Measurements from ENCODE around the gene MUC21. TPM values are rescaled to one million over a fixed set of nuclear protein-coding genes. Genes with fewer than 3 reads are reported as not detected.
"Not testable (repeated sequence)": the region's sequence is repeated elsewhere in the genome, so short reads cannot be mapped to it uniquely, and the experiment has no call there.

Gene MUC21
- total RNA-seq, 1 experiment from 2014 or later, result not detected

DNA sequence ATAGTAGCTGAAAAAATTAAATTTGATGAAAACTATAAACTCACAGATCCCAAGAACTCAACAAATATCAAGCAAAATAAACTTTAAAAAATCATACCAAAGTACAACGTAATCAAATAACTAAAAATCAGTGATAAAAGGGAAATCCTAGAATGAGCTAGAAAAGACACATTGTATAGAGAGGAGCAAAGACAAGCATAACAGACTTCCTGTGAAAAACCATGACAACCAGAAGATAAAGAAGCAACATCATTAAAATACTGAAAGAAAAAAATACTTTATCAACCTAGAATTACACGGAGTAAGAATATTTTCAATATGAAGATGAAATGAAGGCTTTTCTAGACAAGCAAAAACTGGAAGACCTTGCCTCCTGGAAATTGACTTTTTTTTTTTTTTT lies 36.5 kb downstream of the MUC21 start:
- no peak overlapping the region for H3K4me3 Mint-ChIP-seq (ENCODE audit: unreplicated experiment)

DNA sequence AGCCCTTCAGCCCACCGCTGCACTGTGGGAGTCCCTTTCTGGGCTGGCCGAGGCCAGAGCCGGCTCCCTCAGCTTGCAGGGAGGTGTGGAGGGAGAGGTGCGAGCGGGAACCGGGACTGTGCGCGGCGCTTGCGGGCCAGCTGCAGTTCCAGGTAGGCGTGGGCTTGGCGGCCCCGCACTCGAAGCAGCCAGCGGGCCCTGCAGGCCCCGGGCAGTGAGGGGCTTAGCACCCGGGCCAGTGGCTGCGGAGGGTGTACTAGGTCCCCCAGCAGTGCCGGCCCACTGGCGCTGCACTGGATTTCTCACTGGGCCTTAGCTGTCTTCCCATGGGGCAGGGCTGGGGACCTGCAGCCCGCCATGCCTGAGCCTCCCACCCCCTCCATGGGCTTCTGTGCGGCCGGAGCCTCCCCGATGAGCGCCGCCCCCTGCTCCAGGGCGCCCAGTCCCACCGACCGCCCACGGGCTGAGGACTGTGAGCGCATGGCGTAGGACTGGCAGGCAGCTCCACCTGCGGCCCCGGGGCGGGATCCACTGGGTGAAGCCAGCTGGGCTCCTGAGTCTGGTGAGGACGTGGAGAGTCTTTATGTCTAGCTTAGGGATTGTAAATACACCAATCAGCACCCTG lies 37.2 kb downstream of the MUC21 start:
- H3K4me1 ChIP-seq; BruUV-seq (replicated peaks); H3K4me3 ChIP-seq (ENCODE audit: low read depth, low read length); H3K27me3 ChIP-seq (replicated peaks; ENCODE audit: control insufficient read depth, insufficient read depth, low read length); H3K27ac Mint-ChIP-seq (ENCODE audit: unreplicated experiment); H3K4me1 Mint-ChIP-seq (ENCODE audit: low read depth, unreplicated experiment); H3K9me3 ChIP-seq; H3K27me3 Mint-ChIP-seq (ENCODE audit: insufficient read depth, unreplicated experiment); CTCF ChIA-PET; DNase-seq; H3K36me3 Mint-ChIP-seq (ENCODE audit: insufficient read depth, unreplicated experiment); intact Hi-C loops (cut with micrococcal nuclease; ENCODE audit: unreplicated experiment); POLR2A ChIA-PET; H3K36me3 ChIP-seq (ENCODE audit: control insufficient read depth, insufficient read depth, low read length); H3K4me3 Mint-ChIP-seq (ENCODE audit: unreplicated experiment): not testable (repeated sequence)
- peaks cover 23% of the 10 kb centered on the region for H3K9me3 Mint-ChIP-seq (ENCODE audit: unreplicated experiment)

More for the DNA sequence above, 36.5 kb downstream of the MUC21 start:
- no peak for DNase-seq
- no TSS peak for BruUV-seq (replicated peaks)
- Mint-ChIP-seq H3K9me3 (ENCODE audit: unreplicated experiment) (peaks cover 27% of the 10 kb centered on the region), H3K27ac (ENCODE audit: unreplicated experiment) (no peak overlapping the region), H3K27me3 (ENCODE audit: insufficient read depth, unreplicated experiment) (no peaks in the 10 kb centered on the region), H3K36me3 (ENCODE audit: insufficient read depth, unreplicated experiment) (no peaks in the 10 kb centered on the region), H3K4me1 (ENCODE audit: low read depth, unreplicated experiment) (no peaks in the 10 kb centered on the region)
- intact Hi-C loops (cut with micrococcal nuclease; ENCODE audit: unreplicated experiment), result no loop called here
- Histone ChIP-seq H3K27me3 (replicated peaks; ENCODE audit: control insufficient read depth, insufficient read depth, low read length) (no peaks in the 10 kb centered on the region), H3K4me3 (ENCODE audit: low read depth, low read length) (no peak overlapping the region), H3K9me3 (no peaks in the 10 kb centered on the region; the same call in 1 of the 2 replicates), H3K36me3 (ENCODE audit: control insufficient read depth, insufficient read depth, low read length) (no peaks in the 10 kb centered on the region), H3K4me1 (no peaks in the 10 kb centered on the region)
- ChIA-PET CTCF (no interaction called here), POLR2A (no interaction called here)
- TF ChIP-seq, protein P1, sequence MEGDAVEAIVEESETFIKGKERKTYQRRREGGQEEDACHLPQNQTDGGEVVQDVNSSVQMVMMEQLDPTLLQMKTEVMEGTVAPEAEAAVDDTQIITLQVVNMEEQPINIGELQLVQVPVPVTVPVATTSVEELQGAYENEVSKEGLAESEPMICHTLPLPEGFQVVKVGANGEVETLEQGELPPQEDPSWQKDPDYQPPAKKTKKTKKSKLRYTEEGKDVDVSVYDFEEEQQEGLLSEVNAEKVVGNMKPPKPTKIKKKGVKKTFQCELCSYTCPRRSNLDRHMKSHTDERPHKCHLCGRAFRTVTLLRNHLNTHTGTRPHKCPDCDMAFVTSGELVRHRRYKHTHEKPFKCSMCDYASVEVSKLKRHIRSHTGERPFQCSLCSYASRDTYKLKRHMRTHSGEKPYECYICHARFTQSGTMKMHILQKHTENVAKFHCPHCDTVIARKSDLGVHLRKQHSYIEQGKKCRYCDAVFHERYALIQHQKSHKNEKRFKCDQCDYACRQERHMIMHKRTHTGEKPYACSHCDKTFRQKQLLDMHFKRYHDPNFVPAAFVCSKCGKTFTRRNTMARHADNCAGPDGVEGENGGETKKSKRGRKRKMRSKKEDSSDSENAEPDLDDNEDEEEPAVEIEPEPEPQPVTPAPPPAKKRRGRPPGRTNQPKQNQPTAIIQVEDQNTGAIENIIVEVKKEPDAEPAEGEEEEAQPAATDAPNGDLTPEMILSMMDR (IDR thresholded peaks at IDR 0.05; ENCODE audit: insufficient read depth in 1 of 2, low read depth in 1 of 2, low read length in 1 of 2, severe bottlenecking in 1 of 2, unreplicated experiment in 1 of 2), result no peak

DNA sequence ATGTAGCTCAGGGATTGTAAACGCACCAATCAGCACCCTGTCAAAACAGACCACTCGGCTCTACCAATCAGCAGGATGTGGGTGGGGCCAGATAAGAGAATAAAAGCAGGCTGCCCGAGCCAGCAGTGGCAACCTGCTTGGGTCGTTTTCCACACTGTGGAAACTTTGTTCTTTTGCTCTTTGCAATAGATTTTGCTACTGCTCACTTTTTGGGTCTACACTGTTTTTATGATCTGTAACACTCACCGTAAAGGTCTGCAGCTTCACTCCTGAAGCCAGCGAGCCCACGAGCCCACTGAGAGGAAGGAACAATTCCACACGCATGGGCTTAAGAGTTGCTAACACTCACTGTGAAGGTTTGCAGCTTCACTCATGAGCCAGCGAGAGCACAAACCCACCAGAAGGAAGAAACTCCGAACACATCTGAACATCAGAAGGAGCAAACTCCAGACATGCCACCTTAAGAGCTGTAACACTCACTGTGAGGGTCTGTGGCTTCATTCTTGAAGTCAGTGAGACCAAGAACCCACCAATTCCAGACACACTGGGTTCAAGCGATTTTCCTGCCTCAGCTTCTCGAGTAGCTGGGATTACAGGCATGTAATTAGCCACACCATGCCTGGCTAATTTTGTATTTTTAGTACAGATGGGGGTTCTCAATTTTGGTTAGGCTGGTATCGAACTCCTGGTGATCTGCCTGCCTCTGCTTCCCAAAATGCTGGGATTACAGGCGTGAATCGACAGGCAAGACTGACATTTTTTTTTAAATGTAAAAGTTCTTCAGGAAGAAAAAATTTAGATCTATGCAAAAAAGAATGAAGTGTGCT lies 38.4 kb downstream of the MUC21 start:
- H3K27ac Mint-ChIP-seq (ENCODE audit: unreplicated experiment); DNase-seq; H3K4me1 Mint-ChIP-seq (ENCODE audit: low read depth, unreplicated experiment); H3K36me3 Mint-ChIP-seq (ENCODE audit: insufficient read depth, unreplicated experiment); H3K9me3 ChIP-seq; POLR2A ChIA-PET; H3K27me3 Mint-ChIP-seq (ENCODE audit: insufficient read depth, unreplicated experiment); H3K27me3 ChIP-seq (replicated peaks; ENCODE audit: control insufficient read depth, insufficient read depth, low read length); intact Hi-C loops (cut with micrococcal nuclease; ENCODE audit: unreplicated experiment); H3K36me3 ChIP-seq (ENCODE audit: control insufficient read depth, insufficient read depth, low read length); H3K4me1 ChIP-seq; BruUV-seq (replicated peaks); H3K4me3 ChIP-seq (ENCODE audit: low read depth, low read length); H3K4me3 Mint-ChIP-seq (ENCODE audit: unreplicated experiment): not testable (repeated sequence)
- H3K9me3 Mint-ChIP-seq (ENCODE audit: unreplicated experiment), result peaks cover 17% of the 10 kb centered on the region
- CTCF ChIA-PET, result interaction anchor here (0.5 kb wide), 1 partner anchor 553 kb away, joined by 3 read pairs; no protein-coding TSS in a partner anchor

DNA sequence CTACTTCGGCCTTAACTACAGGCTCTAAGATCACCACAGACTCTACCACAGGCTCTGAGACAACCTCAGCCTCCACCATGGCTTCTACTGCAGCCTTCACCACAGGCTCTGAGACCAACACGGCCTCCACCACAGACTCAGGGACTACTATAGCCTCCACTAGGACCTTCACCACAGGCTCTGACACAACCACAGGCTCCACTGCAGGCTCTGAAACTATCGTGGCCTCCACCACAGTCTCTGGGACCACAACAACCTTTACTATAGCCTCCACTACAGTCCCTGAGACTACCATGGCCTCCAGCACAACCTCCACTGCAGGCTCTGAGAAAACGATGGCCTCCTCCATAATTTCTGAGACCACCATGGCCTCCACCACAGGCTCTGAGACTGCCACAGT lies 42.1 kb downstream of the MUC21 start:
- Histone ChIP-seq H3K36me3 (ENCODE audit: control insufficient read depth, insufficient read depth, low read length) (no peaks in the 10 kb centered on the region), H3K4me1 (no peaks in the 10 kb centered on the region), H3K9me3 (no peaks in the 10 kb centered on the region), H3K4me3 (ENCODE audit: low read depth, low read length) (no peak overlapping the region), H3K27me3 (replicated peaks; ENCODE audit: control insufficient read depth, insufficient read depth, low read length) (no peaks in the 10 kb centered on the region)
- Mint-ChIP-seq H3K4me3 (ENCODE audit: unreplicated experiment) (no peak overlapping the region), H3K36me3 (ENCODE audit: insufficient read depth, unreplicated experiment) (no peaks in the 10 kb centered on the region), H3K4me1 (ENCODE audit: low read depth, unreplicated experiment) (no peaks in the 10 kb centered on the region), H3K27ac (ENCODE audit: unreplicated experiment) (no peak overlapping the region), H3K9me3 (ENCODE audit: unreplicated experiment) (peaks cover 17% of the 10 kb centered on the region), H3K27me3 (ENCODE audit: insufficient read depth, unreplicated experiment) (no peaks in the 10 kb centered on the region)
- no TSS peak for BruUV-seq (replicated peaks)
- TF ChIP-seq, protein P1 (IDR thresholded peaks at IDR 0.05; ENCODE audit: insufficient read depth in 1 of 2, low read depth in 1 of 2, low read length in 1 of 2, severe bottlenecking in 1 of 2, unreplicated experiment in 1 of 2), result no peak
- DNase-seq, result no peak
- ChIA-PET POLR2A (no interaction called here), CTCF (no interaction called here)
- intact Hi-C loops (cut with micrococcal nuclease; ENCODE audit: unreplicated experiment), result no loop called here

Data from Caco-2 (cell line).